Skeletal muscle satellite cell (primary cell): ENCODE results near the gene PLCB4.

Source experiments
- H3K27me3 ChIP-seq: 2 replicates; pipeline ENCODE4 v1.7.0; 2013; ENCODE audit warnings: low read length; ENCODE audit not compliant: control insufficient read depth, insufficient read depth
- H3K36me3 ChIP-seq: 2 replicates; pipeline ENCODE4 v1.7.0; 2013; ENCODE audit warnings: mild to moderate bottlenecking, control low read depth, low read length; ENCODE audit not compliant: insufficient read depth
- H3K4me1 ChIP-seq: 2 replicates; pipeline ENCODE4 v1.7.0; 2013; ENCODE audit warnings: low read length; ENCODE audit not compliant: control insufficient read depth, insufficient read depth
- H3K4me2 ChIP-seq: 2 replicates; pipeline ENCODE4 v1.7.0; 2013; ENCODE audit warnings: mild to moderate bottlenecking, low read length
- H3K4me3 ChIP-seq: 2 replicates; pipeline ENCODE4 v1.7.0; 2013; ENCODE audit warnings: low read length
- H3K9ac ChIP-seq: 2 replicates; pipeline ENCODE4 v1.7.0; 2013; ENCODE audit warnings: mild to moderate bottlenecking, low read depth, low read length, moderate library complexity
- H3K9me3 ChIP-seq: replicated peaks from 2 replicates; pipeline ENCODE4 v1.7.0; 2013; ENCODE audit warnings: mild to moderate bottlenecking, control low read depth, low read length

PLCB4 gene

DNA sequence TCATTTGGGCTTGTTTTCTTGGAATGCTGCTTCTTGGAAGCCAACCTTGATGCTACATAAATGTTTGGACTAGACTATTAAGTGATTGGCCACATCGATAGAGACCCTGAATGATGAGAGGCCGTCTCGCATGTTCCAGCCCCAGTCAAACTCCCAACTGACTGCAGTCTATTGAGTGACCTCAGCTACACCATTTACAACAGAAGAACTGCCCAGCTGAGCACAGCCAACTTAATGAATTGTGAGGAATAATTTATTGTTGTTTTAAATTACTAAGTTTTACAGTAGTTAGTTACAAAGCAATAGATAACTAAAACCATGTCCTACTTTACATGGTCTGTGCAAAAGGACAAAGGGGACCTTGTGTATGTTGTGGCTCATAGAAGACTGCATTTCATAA, 63.0 kb downstream of the PLCB4 start:
- H3K36me3 ChIP-seq = no peaks in the 10 kb centered on the region
- no peak overlapping the region for H3K4me3 ChIP-seq
- H3K27me3 ChIP-seq = no peaks in the 10 kb centered on the region
- no peak overlapping the region for H3K4me2 ChIP-seq
- peaks cover 4% of the 10 kb centered on the region for H3K9me3 ChIP-seq
- H3K9ac ChIP-seq = no peak overlapping the region
- no peaks in the 10 kb centered on the region for H3K4me1 ChIP-seq

- no peak overlapping the region for H3K9ac ChIP-seq
- H3K27me3 ChIP-seq = no peaks in the 10 kb centered on the region
- H3K4me2 ChIP-seq = no peak overlapping the region
- no peaks in the 10 kb centered on the region for H3K36me3 ChIP-seq
- H3K9me3 ChIP-seq = peaks cover 4% of the 10 kb centered on the region
- no peak overlapping the region for H3K4me3 ChIP-seq
- H3K4me1 ChIP-seq = no peaks in the 10 kb centered on the region
Measured at GRCh38 chr20:9134346-9134745, 65.5 kb downstream of the PLCB4 start.

GRCh38 chr20:9136114-9136513, 67.2 kb downstream of the PLCB4 start:
- Histone ChIP-seq H3K4me2 (no peak overlapping the region), H3K9ac (no peak overlapping the region), H3K4me3 (no peak overlapping the region), H3K36me3 (no peaks in the 10 kb centered on the region), H3K4me1 (no peaks in the 10 kb centered on the region), H3K9me3 (peaks cover 4% of the 10 kb centered on the region), H3K27me3 (no peaks in the 10 kb centered on the region)

- H3K27me3 ChIP-seq = no peaks in the 10 kb centered on the region
- H3K9me3 ChIP-seq = peaks cover 1% of the 10 kb centered on the region
- H3K9ac ChIP-seq = no peak overlapping the region
- H3K4me1 ChIP-seq = no peaks in the 10 kb centered on the region
- no peaks in the 10 kb centered on the region for H3K36me3 ChIP-seq
- no peak overlapping the region for H3K4me2 ChIP-seq
- no peak overlapping the region for H3K4me3 ChIP-seq
Measured at GRCh38 chr20:9137001-9137400, 68.1 kb downstream of the PLCB4 start.

- no peaks in the 10 kb centered on the region for H3K27me3 ChIP-seq
- H3K4me3 ChIP-seq = no peak overlapping the region
- no peak overlapping the region for H3K4me2 ChIP-seq
- H3K9me3 ChIP-seq = no peaks in the 10 kb centered on the region
- no peaks in the 10 kb centered on the region for H3K4me1 ChIP-seq
- no peak overlapping the region for H3K9ac ChIP-seq
- no peaks in the 10 kb centered on the region for H3K36me3 ChIP-seq
Measured at GRCh38 chr20:9139106-9139833, 70.4 kb downstream of the PLCB4 start.

GRCh38 chr20:9140162-9140760, 71.4 kb downstream of the PLCB4 start:
- Histone ChIP-seq H3K36me3 (no peaks in the 10 kb centered on the region), H3K4me3 (no peak overlapping the region), H3K4me2 (no peak overlapping the region), H3K4me1 (no peaks in the 10 kb centered on the region), H3K27me3 (no peaks in the 10 kb centered on the region), H3K9ac (no peak overlapping the region), H3K9me3 (no peaks in the 10 kb centered on the region)

DNA sequence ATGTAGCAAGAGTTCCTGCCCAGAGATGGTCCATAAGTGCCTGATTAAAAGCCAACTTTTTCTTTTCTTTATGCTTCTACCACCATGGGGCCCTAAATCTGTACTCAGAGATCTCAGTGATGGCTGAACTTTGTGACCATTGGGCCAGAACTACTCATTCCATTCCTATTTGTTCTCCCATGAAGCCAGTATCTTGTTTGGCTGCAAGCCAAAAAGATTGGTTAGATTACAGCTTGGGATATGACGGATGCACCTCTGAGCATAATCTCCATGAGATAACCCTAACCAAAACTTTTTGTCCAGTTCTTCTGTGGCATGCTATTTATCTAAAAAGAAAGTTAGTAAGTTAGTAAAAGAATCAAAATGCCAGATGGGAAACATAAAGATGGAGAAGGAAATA, 72.2 kb downstream of the PLCB4 start:
- Histone ChIP-seq H3K9ac (no peak overlapping the region), H3K4me2 (no peak overlapping the region), H3K36me3 (no peaks in the 10 kb centered on the region), H3K4me1 (no peaks in the 10 kb centered on the region), H3K9me3 (no peaks in the 10 kb centered on the region), H3K27me3 (no peaks in the 10 kb centered on the region), H3K4me3 (no peak overlapping the region)

DNA sequence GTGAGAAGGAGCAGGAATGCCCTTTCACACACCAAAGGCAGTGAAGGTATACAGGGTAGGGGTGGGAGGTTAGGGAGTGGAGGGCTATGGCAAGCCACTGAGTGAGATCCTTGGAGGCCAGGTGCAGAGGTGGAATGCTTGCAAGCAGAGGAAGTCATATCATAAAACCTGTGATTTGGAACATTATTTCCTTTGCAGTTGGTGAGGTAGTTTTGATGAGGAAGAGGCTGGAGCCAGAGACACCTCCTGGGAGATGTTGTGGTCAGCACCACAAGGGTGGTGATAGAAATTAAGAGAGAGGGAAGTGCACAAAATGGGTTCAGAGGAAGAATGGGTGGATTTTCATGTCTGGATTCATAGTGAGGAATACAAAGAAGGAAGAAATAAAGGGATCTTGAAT, 73.0 kb downstream of the PLCB4 start:
- H3K27me3 ChIP-seq = no peaks in the 10 kb centered on the region
- no peaks in the 10 kb centered on the region for H3K9me3 ChIP-seq
- peaks cover 1% of the 10 kb centered on the region for H3K4me1 ChIP-seq
- no peak overlapping the region for H3K4me2 ChIP-seq
- H3K9ac ChIP-seq = no peak overlapping the region
- no peak overlapping the region for H3K4me3 ChIP-seq
- no peaks in the 10 kb centered on the region for H3K36me3 ChIP-seq

DNA sequence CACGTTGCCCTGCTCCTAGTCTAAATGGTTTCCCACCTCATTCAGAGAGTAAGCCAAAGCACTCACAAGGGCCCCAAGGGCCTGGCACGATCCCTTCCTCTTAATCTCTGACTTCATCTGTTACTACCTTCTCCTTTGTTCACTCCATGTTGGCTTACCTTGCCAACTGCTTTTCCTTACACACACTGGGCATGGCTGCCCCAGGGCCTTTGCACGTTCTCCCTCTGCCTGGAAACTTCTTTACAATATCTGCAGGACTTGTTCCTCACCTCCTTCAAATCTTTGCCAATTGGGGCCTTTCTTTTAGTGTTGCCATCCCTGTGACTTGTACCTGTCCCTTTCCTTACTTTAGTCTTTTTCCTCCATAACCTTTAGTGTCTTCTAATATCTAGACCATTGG, 73.9 kb downstream of the PLCB4 start:
- H3K4me3 ChIP-seq = no peak overlapping the region
- no peaks in the 10 kb centered on the region for H3K9me3 ChIP-seq
- H3K36me3 ChIP-seq = no peaks in the 10 kb centered on the region
- no peaks in the 10 kb centered on the region for H3K27me3 ChIP-seq
- peaks cover 9% of the 10 kb centered on the region for H3K4me1 ChIP-seq
- H3K4me2 ChIP-seq = no peak overlapping the region
- H3K9ac ChIP-seq = no peak overlapping the region

- H3K9me3 ChIP-seq = no peaks in the 10 kb centered on the region
- H3K9ac ChIP-seq = no peak overlapping the region
- no peak overlapping the region for H3K4me3 ChIP-seq
- H3K27me3 ChIP-seq = no peaks in the 10 kb centered on the region
- H3K4me2 ChIP-seq = no peak overlapping the region
- H3K4me1 ChIP-seq = peaks cover 13% of the 10 kb centered on the region
- no peaks in the 10 kb centered on the region for H3K36me3 ChIP-seq
Measured at GRCh38 chr20:9143926-9144325, 75.0 kb downstream of the PLCB4 start.

DNA sequence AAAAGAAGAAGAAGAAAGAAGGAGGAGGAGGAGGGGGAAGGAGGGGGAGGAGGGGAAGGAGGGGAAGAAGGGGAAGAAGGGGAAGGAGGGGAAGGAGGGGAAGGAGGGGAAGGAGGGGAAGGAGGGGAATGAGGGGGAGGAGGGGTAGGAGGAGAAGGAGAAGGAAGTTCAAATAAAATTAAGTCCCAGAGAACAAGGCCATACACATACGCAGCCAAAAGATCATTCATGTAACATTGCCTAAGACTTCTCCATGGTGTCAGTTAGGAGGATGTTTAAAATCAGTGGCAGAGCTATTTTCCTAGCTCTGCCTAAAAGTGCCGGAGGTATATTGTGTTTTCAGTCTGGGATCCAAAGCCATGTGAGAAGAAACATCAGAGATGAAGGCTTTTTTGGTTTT, 75.8 kb downstream of the PLCB4 start:
- peaks cover 13% of the 10 kb centered on the region for H3K4me1 ChIP-seq
- H3K4me3 ChIP-seq = no peak overlapping the region
- no peaks in the 10 kb centered on the region for H3K9me3 ChIP-seq
- H3K4me2 ChIP-seq = no peak overlapping the region
- H3K9ac ChIP-seq = no peak overlapping the region
- no peaks in the 10 kb centered on the region for H3K27me3 ChIP-seq
- H3K36me3 ChIP-seq = no peaks in the 10 kb centered on the region

DNA sequence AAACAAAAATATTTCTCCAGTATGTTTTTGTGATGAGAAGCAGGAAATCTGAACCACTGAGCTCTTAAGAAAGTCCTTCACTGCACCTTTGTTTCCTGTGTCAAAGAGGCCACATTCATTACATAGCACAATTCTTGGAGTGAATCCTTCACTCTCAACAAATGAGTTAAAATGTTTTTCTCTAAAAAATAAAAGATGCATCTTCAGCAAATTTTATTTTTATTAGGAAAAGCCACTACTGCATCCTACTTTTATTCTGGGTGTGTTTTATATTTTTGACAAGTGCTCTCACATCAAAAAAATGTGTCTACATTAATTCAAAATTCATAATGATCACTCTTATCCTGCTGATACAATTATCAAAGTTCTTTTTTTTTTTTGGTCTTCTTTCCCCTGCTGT, 76.3 kb downstream of the PLCB4 start:
- no peak overlapping the region for H3K9ac ChIP-seq
- H3K4me2 ChIP-seq = no peak overlapping the region
- no peaks in the 10 kb centered on the region for H3K27me3 ChIP-seq
- no peaks in the 10 kb centered on the region for H3K9me3 ChIP-seq
- peaks cover 13% of the 10 kb centered on the region for H3K4me1 ChIP-seq
- H3K4me3 ChIP-seq = no peak overlapping the region
- no peaks in the 10 kb centered on the region for H3K36me3 ChIP-seq
